Prostate gland (tissue), 2 donors: ENCODE results near the gene GMPPB. TPM values are rescaled to one million over a fixed set of nuclear protein-coding genes. Genes with fewer than 3 reads are reported as not detected.

ENCODE experiments used
- DNase-seq: peaks from one replicate; pipeline ENCODE4 v3.0.0-alpha.2; 2019; ENCODE audit warnings: low spot score
- H3K27ac ChIP-seq, 2 donors: fragments of 200-600 bp; sonication (generic); 2 replicates each; pipeline ENCODE4 v1.5.1; 2017 to 2019
- H3K27me3 ChIP-seq: fragments of 200-600 bp; sonication (generic); replicated peaks from 2 replicates; pipeline ENCODE4 v1.5.1; 2019; ENCODE audit not compliant: insufficient read depth
- H3K36me3 ChIP-seq, 2 donors: fragments of 200-600 bp; sonication (generic); 1 replicate in 1 of 2; 2 replicates in 1 of 2; pipeline versions ENCODE4 v1.5.1 to v1.8.1; 2017 to 2019
- H3K4me1 ChIP-seq: fragments of 200-600 bp; sonication (generic); replicated peaks from 2 replicates; pipeline ENCODE4 v1.5.1; 2019
- H3K4me3 ChIP-seq, 2 donors: fragments of 200-600 bp; sonication (generic); 2 replicates each; pipeline ENCODE4 v1.5.1; 2017 to 2019
- H3K9me3 ChIP-seq: fragments of 200-600 bp; sonication (generic); 2 replicates; pipeline ENCODE4 v1.5.1; 2017
- POLR2A ChIP-seq: fragments of 450-650 bp; IDR thresholded peaks from one replicate; pipeline ENCODE4 v1.6.1; 2016; ENCODE audit warnings: antibody characterized with exemption, mild to moderate bottlenecking
- POLR2AphosphoS5 ChIP-seq: sonication (generic); formaldehyde crosslinking; IDR thresholded peaks from one replicate; pipeline ENCODE4 v1.6.1; 2017; ENCODE audit warnings: antibody characterized with exemption
- WGBS: methylation state at CpG from one replicate; pipeline ENCODE4 v1.1.5; 2018; 5-methylcytosine and 5-hydroxymethylcytosine counted together
- intact Hi-C: fragments of 100-400 bp; cut with DNase I; formaldehyde crosslinking; loops from one replicate; pipeline ENCODE4 v1.14.2; 2022
- total RNA-seq, 2 donors: library from RNA; depleted of rRNA; stranded (reverse); fragments of >200 nt; gene quantifications; one replicate each; pipeline ENCODE4 v1.1.0, GENCODE V29; 2016
- TF ChIP-seq, protein P1 (sequence below), 4 experiments: fragments of 200-600 bp in 2 of 4; fragments of 450-650 bp in 2 of 4; sonication (generic) in 2 of 4; IDR thresholded peaks; 1 replicate in 3 of 4; 2 replicates in 1 of 4; pipeline ENCODE4 v1.5.1; 2016 to 2019; ENCODE audit warnings: antibody characterized with exemption in 4 of 4, mild to moderate bottlenecking in 2 of 4, moderate library complexity in 2 of 4

The GMPPB gene
- total RNA-seq, 2 donors from 2014 or later: 28.8 to 60.1 TPM

DNA sequence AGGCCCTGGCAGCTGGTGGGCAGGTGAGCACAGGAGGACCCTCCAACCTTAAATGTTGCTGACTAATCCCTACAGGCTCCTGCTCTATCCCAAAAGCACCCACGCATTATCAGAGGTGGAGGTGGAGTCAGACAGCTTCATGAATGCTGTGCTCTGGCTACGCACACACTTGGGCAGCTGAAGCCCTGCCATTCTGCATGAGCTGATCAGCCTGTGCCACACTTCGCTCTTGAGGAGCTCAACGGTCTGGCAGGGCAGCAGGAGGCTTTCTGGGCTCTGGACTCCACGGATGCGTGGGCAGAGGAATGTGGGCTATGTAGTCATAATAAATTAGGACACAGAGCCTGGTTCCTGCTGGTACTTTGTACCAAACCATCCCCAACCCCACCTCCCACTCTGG lies 40.6 kb downstream of the GMPPB start:
- Histone ChIP-seq H3K4me3 (no peak overlapping the region), H3K27ac (no peak overlapping the region), H3K9me3 (no peaks in the 10 kb centered on the region), H3K4me1 (no peaks in the 10 kb centered on the region), H3K27me3 (no peaks in the 10 kb centered on the region), H3K36me3 (peaks cover 17 to 38% of the 10 kb centered on the region in 2 donors)
- intact Hi-C loops: no loop called here
- WGBS: 81% methylated on average over 6 of the region's 6 CpGs
- no peak for DNase-seq
- TF ChIP-seq, protein P1, sequence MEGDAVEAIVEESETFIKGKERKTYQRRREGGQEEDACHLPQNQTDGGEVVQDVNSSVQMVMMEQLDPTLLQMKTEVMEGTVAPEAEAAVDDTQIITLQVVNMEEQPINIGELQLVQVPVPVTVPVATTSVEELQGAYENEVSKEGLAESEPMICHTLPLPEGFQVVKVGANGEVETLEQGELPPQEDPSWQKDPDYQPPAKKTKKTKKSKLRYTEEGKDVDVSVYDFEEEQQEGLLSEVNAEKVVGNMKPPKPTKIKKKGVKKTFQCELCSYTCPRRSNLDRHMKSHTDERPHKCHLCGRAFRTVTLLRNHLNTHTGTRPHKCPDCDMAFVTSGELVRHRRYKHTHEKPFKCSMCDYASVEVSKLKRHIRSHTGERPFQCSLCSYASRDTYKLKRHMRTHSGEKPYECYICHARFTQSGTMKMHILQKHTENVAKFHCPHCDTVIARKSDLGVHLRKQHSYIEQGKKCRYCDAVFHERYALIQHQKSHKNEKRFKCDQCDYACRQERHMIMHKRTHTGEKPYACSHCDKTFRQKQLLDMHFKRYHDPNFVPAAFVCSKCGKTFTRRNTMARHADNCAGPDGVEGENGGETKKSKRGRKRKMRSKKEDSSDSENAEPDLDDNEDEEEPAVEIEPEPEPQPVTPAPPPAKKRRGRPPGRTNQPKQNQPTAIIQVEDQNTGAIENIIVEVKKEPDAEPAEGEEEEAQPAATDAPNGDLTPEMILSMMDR (IDR thresholded peaks at IDR 0.05): no peak
- TF ChIP-seq POLR2A (no peak), POLR2AphosphoS5 (no peak)

DNA sequence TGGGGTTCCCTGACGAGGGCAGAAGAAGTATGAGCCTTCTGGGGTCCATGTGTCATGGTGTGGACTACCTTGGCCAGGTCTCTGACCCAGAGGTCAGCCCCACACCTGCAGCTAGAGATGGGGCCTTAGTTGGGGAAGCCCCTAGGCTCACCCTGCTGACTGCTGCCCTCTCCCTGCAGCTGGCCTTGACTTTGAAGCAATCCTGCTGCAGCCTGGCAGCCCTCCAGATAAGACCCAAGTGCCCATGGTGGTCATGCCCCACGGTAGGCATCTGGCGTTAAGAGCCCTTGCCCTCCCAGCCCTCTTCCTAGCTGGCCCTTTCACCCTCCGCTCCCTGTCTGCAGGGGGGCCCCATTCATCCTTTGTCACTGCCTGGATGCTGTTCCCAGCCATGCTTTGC lies 42.2 kb downstream of the GMPPB start:
- Histone ChIP-seq H3K27ac (no peak overlapping the region), H3K27me3 (no peaks in the 10 kb centered on the region), H3K9me3 (no peaks in the 10 kb centered on the region), H3K36me3 (peaks cover 17 to 38% of the 10 kb centered on the region in 2 donors), H3K4me3 (no peak overlapping the region), H3K4me1 (no peaks in the 10 kb centered on the region)
- 80% methylated on average over 4 of the region's 4 CpGs for WGBS
- TF ChIP-seq POLR2A: no peak
- no peak for TF ChIP-seq POLR2AphosphoS5
- TF ChIP-seq, protein P1 (IDR thresholded peaks at IDR 0.05): no peak
- intact Hi-C loops: no loop called here
- DNase-seq: no peak

DNA sequence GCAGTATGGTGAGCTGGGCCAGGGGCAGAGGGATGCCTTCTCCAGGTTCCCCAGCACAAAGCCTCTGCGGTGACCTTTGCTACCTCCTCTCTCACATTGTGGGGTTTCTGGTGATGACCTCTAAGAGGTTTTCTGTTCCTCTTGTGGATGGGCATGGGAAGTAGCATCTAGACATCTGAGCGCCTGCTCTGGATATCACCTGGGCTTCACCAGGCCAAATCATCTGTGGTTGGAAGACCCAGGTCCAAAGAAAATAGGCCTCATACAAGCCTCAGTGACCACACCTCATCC lies 42.6 kb downstream of the GMPPB start:
- no peak for DNase-seq
- TF ChIP-seq POLR2A (no peak), POLR2AphosphoS5 (no peak)
- TF ChIP-seq, protein P1 (IDR thresholded peaks at IDR 0.05): no peak
- 96% methylated on average over 2 of the region's 2 CpGs for WGBS
- H3K27me3 ChIP-seq: no peaks in the 10 kb centered on the region
- no peak overlapping the region for H3K4me3 ChIP-seq
- intact Hi-C loops: no loop called here
- H3K27ac ChIP-seq: no peak overlapping the region
- H3K4me1 ChIP-seq: no peaks in the 10 kb centered on the region
- H3K36me3 ChIP-seq: peaks cover 17 to 40% of the 10 kb centered on the region in 2 donors
- no peaks in the 10 kb centered on the region for H3K9me3 ChIP-seq

DNA sequence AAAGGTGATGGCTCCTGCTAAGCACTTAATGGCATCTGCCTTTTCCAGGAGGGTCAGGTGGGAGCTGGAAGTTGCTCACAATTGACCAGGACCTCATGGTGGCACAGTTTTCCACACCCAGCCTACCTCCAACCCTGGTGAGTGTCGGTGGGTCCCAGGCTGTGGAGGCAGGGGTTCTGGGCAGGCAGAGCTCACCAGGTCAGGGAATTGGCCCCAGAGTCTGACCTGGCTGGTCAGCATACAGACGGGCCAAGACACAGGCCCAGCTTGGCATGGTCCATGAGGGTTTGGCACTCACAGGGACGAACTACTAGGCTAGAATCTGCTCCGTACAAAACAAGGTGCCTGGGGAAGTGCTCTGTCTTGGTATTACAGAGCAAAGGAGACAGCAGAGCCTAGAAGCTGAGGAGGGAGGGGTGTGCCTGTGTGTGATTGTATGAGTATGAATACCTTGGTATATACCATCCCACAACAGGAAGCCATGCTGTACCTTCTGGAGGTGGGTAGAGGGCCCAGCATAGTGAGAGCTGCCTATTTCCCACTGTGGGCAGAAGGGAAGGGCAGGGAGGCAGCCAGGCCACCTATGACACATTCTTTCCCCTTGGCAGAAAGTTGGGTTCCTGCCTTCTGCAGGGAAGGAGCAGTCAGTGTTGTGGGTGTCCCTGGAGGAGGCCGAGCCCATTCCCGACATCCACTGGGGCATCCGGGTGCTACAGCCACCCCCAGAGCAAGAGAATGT lies 43.1 kb downstream of the GMPPB start:
- H3K4me1 ChIP-seq: no peaks in the 10 kb centered on the region
- no peaks in the 10 kb centered on the region for H3K9me3 ChIP-seq
- intact Hi-C loops: no loop called here
- H3K4me3 ChIP-seq: no peak overlapping the region
- H3K27ac ChIP-seq: no peak overlapping the region
- peaks cover 17 to 44% of the 10 kb centered on the region in 2 donors for H3K36me3 ChIP-seq
- TF ChIP-seq POLR2AphosphoS5 (no peak), POLR2A (no peak)
- TF ChIP-seq, protein P1 (IDR thresholded peaks at IDR 0.05): no peak
- no peaks in the 10 kb centered on the region for H3K27me3 ChIP-seq
- WGBS: 87% methylated on average over 4 of the region's 7 CpGs
- DNase-seq: no peak

DNA sequence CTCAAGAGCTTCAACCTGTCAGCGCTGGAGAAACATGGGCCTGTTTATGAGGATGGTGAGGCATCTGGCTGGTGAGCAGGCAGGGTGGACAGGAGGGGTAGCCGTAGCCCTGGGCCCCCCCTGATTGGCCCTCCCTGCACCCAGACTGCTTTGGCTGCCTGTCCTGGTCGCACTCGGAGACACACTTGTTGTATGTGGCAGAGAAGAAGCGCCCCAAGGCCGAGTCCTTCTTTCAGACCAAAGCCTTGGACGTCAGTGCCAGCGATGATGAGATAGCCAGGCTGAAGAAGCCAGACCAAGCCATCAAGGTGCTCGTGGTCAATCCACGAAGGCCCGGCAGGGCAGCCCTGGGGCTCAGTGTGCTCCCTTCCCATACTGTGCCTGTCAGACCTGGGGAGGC lies 47.8 kb downstream of the GMPPB start:
- intact Hi-C loops: no loop called here
- no peak overlapping the region for H3K27ac ChIP-seq
- DNase-seq: no peak
- H3K4me3 ChIP-seq: no peak overlapping the region
- 91% methylated on average over 11 of the region's 11 CpGs for WGBS
- no peaks in the 10 kb centered on the region for H3K27me3 ChIP-seq
- peaks cover 6% of the 10 kb centered on the region for H3K4me1 ChIP-seq
- TF ChIP-seq POLR2AphosphoS5: no peak
- TF ChIP-seq, protein P1 (IDR thresholded peaks at IDR 0.05): no peak
- TF ChIP-seq POLR2A: no peak
- H3K9me3 ChIP-seq: no peaks in the 10 kb centered on the region
- peaks cover 8 to 18% of the 10 kb centered on the region in 2 donors for H3K36me3 ChIP-seq
